HG03378 (cell line): Measurements from ENCODE around the gene PAK1IP1.
"Not testable (repeated sequence)": the region's sequence is repeated elsewhere in the genome, so short reads cannot be mapped to it uniquely, and the experiment has no call there.

Experiments used
- ATAC-seq: cut with Tn5 transposase; IDR thresholded peaks from one replicate; pipeline ENCODE4 v1.9.1; 2021; ENCODE audit warnings: mild to moderate bottlenecking, moderate library complexity; ENCODE audit not compliant: unreplicated experiment

The PAK1IP1 gene

GRCh38 chr6:10694302-10695085 lies at the start of gene PAK1IP1, which contains the start of gene C6orf52:
TSS of gene PAK1IP1 (plus strand) at chr6:10694972. CDS start at chr6:10694986, 14 bp downstream.
TSS of gene C6orf52 (minus strand) at chr6:10694616. CDS start at chr6:10687550, 7,066 bp downstream.
- peak; percentile 96 for ATAC-seq

- ATAC-seq = no peak
Observed at GRCh38 chr6:10655508-10656055, 39.2 kb upstream of the PAK1IP1 start.

- ATAC-seq = no peak
Observed at GRCh38 chr6:10658910-10659698, 35.7 kb upstream of the PAK1IP1 start.

GRCh38 chr6:10659699-10660348 lies 34.9 kb upstream of the PAK1IP1 start:
- ATAC-seq = no peak

- not testable (repeated sequence) for ATAC-seq
Observed at GRCh38 chr6:10660431-10661191, 34.2 kb upstream of the PAK1IP1 start.

GRCh38 chr6:10662207-10662606 lies 32.6 kb upstream of the PAK1IP1 start:
- no peak for ATAC-seq

- ATAC-seq = no peak
Observed at GRCh38 chr6:10662742-10663141, 32.0 kb upstream of the PAK1IP1 start.

GRCh38 chr6:10665595-10665994 lies 29.2 kb upstream of the PAK1IP1 start:
- ATAC-seq = not testable (repeated sequence)

GRCh38 chr6:10668126-10668917 lies 26.4 kb upstream of the PAK1IP1 start:
- no peak for ATAC-seq

GRCh38 chr6:10676403-10676802 lies 18.4 kb upstream of the PAK1IP1 start:
- no peak for ATAC-seq

- ATAC-seq = no peak
Observed at GRCh38 chr6:10678456-10678855, 16.3 kb upstream of the PAK1IP1 start.

- ATAC-seq = no peak
Observed at GRCh38 chr6:10681795-10682194, 13.0 kb upstream of the PAK1IP1 start.

GRCh38 chr6:10682355-10682988 lies 12.3 kb upstream of the PAK1IP1 start:
- ATAC-seq = no peak

- no peak for ATAC-seq
Observed at GRCh38 chr6:10684618-10685017, 10.2 kb upstream of the PAK1IP1 start.

GRCh38 chr6:10685092-10685915 lies 9.5 kb upstream of the PAK1IP1 start:
- ATAC-seq = no peak

GRCh38 chr6:10686901-10687300 lies 7.9 kb upstream of the PAK1IP1 start:
- ATAC-seq = no peak

GRCh38 chr6:10687582-10687981 lies 7.2 kb upstream of the PAK1IP1 start:
- no peak for ATAC-seq
